Keratinocyte (primary cell): Measurements from ENCODE around the gene TLE1. TPM values are rescaled to one million over a fixed set of nuclear protein-coding genes. Genes with fewer than 3 reads are reported as not detected.

Experiments
- DNase-seq: peaks from one replicate; pipeline ENCODE4 v3.0.0-alpha.2; 2011; ENCODE audit warnings: low read depth, missing footprints, low spot score
- FAIRE-seq: peaks from 2 replicates; lab custom pipeline; 2011; peaks lifted over from hg19 to GRCh38; lab: Jason Lieb, UNC
- H2AFZ ChIP-seq: 2 replicates; pipeline ENCODE4 v1.6.0; 2012; ENCODE audit warnings: low read length, control low read depth, inconsistent platforms; ENCODE audit not compliant: control insufficient read depth
- H3K27ac ChIP-seq: 2 replicates; pipeline ENCODE4 v1.5.1; 2011; ENCODE audit warnings: low read length; ENCODE audit not compliant: control insufficient read depth, insufficient read depth
- H3K27me3 ChIP-seq: 3 replicates; pipeline ENCODE4 v1.6.0; 2011; ENCODE audit warnings: low read length; ENCODE audit not compliant: control insufficient read depth, insufficient read depth; ENCODE audit errors: extremely low read depth
- H3K36me3 ChIP-seq, 2 experiments: 2 replicates in 1 of 2; 3 replicates in 1 of 2; pipeline ENCODE4 v1.5.1; 2011; ENCODE audit warnings: low read length in 2 of 2, mild to moderate bottlenecking in 1 of 2; ENCODE audit not compliant: control insufficient read depth in 2 of 2, insufficient read depth in 2 of 2; ENCODE audit errors: extremely low read depth in 1 of 2
- H3K4me1 ChIP-seq: 3 replicates; pipeline ENCODE4 v1.5.1; 2011; ENCODE audit warnings: low read length; ENCODE audit not compliant: control insufficient read depth, insufficient read depth; ENCODE audit errors: extremely low read depth
- H3K4me2 ChIP-seq: 3 replicates; pipeline ENCODE4 v1.6.0; 2011; ENCODE audit warnings: low read depth, low read length; ENCODE audit not compliant: control insufficient read depth, insufficient read depth; ENCODE audit errors: extremely low read depth
- H3K4me3 ChIP-seq, 3 experiments: fragments of 200-600 bp in 1 of 3; sonication (generic) in 1 of 3; 2 replicates in 2 of 3; 3 replicates in 1 of 3; pipeline ENCODE4 v1.5.1; 2011 to 2016; ENCODE audit warnings: low read length in 3 of 3, mild to moderate bottlenecking in 3 of 3, control low read depth in 2 of 3, inconsistent platforms in 1 of 3, low read depth in 1 of 3, mixed read lengths in 1 of 3, mixed run types in 1 of 3, moderate library complexity in 1 of 3; ENCODE audit not compliant: control insufficient read depth in 2 of 3, insufficient read depth in 2 of 3; ENCODE audit errors: extremely low read depth in 1 of 3
- H3K79me2 ChIP-seq: 2 replicates; pipeline ENCODE4 v1.6.0; 2012; ENCODE audit warnings: low read length; ENCODE audit not compliant: control insufficient read depth, insufficient read depth
- H3K9ac ChIP-seq: 3 replicates; pipeline ENCODE4 v1.6.0; 2011; ENCODE audit warnings: low read length; ENCODE audit not compliant: control insufficient read depth, insufficient read depth; ENCODE audit errors: extremely low read depth
- H3K9me1 ChIP-seq: 3 replicates; pipeline ENCODE4 v1.6.0; 2011; ENCODE audit warnings: low read length; ENCODE audit not compliant: control insufficient read depth, insufficient read depth; ENCODE audit errors: extremely low read depth
- H3K9me3 ChIP-seq: 2 replicates; pipeline ENCODE4 v1.5.1; 2012; ENCODE audit warnings: low read depth, low read length; ENCODE audit not compliant: control insufficient read depth
- H4K20me1 ChIP-seq: 3 replicates; pipeline ENCODE4 v1.6.0; 2011; ENCODE audit warnings: low read length; ENCODE audit not compliant: control insufficient read depth, insufficient read depth; ENCODE audit errors: extremely low read depth
- CTCF ChIP-seq, 3 experiments: IDR thresholded peaks in 1 of 3; conservative IDR thresholded peaks in 1 of 3; optimal IDR thresholded peaks in 1 of 3; 2 replicates in 2 of 3; 3 replicates in 1 of 3; pipeline versions ENCODE3 to v1.5.1; 2011; ENCODE audit warnings: low read length in 3 of 3, mild to moderate bottlenecking in 3 of 3, moderate library complexity in 2 of 3, control low read depth in 1 of 3, inconsistent platforms in 1 of 3; ENCODE audit not compliant: insufficient read depth in 2 of 3; ENCODE audit errors: extremely low read depth in 1 of 3
- EZH2 ChIP-seq: IDR thresholded peaks from one replicate; pipeline ENCODE4 v1.6.1; 2012; ENCODE audit warnings: inconsistent platforms, mild to moderate bottlenecking, low read length, moderate library complexity
- dilution Hi-C: fragments of 300-500 bp; cut with MboI; formaldehyde crosslinking; loops from one replicate; pipeline ENCODE4 v1.7.0; 2020; ENCODE audit warnings: low sequenced_read_pairs; ENCODE audit not compliant: extremely low pct_ligation_motif_present
- polyA plus RNA-seq, 5 experiments: library from polyadenylated mRNA; depleted of rRNA in 3 of 5; stranded (reverse) in 3 of 5; stranded (forward) in 1 of 5; unstranded in 1 of 5; fragments of >200 nt; gene quantifications; 1 replicate in 1 of 5; 2 replicates in 3 of 5; 3 replicates in 1 of 5; pipeline versions ENCODE4 v1.2.1 to v1.2.3, GENCODE V29; 2011 to 2012; ENCODE audit warnings: missing spikeins in 2 of 5, low read depth in 1 of 5, low replicate concordance in 1 of 5

The TLE1 gene
- polyA plus RNA-seq, 1 donor (not counting 4 experiments of a cell fraction or from before 2014, with no cell fraction given), result 29.6 TPM

GRCh38 chr9:81581986-81582385 is 107.4 kb downstream of the TLE1 start:
- no peak for DNase-seq
- H3K79me2 ChIP-seq, result no peaks in the 10 kb centered on the region
- H2AFZ ChIP-seq, result no peak overlapping the region
- no peaks in the 10 kb centered on the region for H4K20me1 ChIP-seq
- H3K4me1 ChIP-seq, result no peaks in the 10 kb centered on the region
- FAIRE-seq, result no peak
- no peak overlapping the region for H3K4me2 ChIP-seq
- H3K9me1 ChIP-seq, result no peaks in the 10 kb centered on the region
- no peak overlapping the region for H3K9ac ChIP-seq
- no peaks in the 10 kb centered on the region for H3K27me3 ChIP-seq
- peaks cover 8 to 11% of the 10 kb centered on the region in 2 experiments for H3K36me3 ChIP-seq
- TF ChIP-seq CTCF (optimal IDR thresholded peaks at IDR 0.05 in 1 of 3, IDR thresholded peaks at IDR 0.05 in 1 of 3, conservative IDR thresholded peaks at IDR 0.05 in 1 of 3; ENCODE audit: extremely low read depth in 1 of 3, insufficient read depth in 2 of 3, low read length in 3 of 3) (no peak), EZH2 (no peak)
- dilution Hi-C loops, result no loop called here
- H3K27ac ChIP-seq, result no peak overlapping the region
- no peak overlapping the region for H3K4me3 ChIP-seq
- no peaks in the 10 kb centered on the region for H3K9me3 ChIP-seq

GRCh38 chr9:81579381-81579780 is 110.0 kb downstream of the TLE1 start:
- no peaks in the 10 kb centered on the region for H3K9me3 ChIP-seq
- no peaks in the 10 kb centered on the region for H3K79me2 ChIP-seq
- H3K36me3 ChIP-seq, result peaks cover 4 to 11% of the 10 kb centered on the region in 2 experiments
- H3K9me1 ChIP-seq, result no peaks in the 10 kb centered on the region
- H3K9ac ChIP-seq, result no peak overlapping the region
- H3K27me3 ChIP-seq, result no peaks in the 10 kb centered on the region
- no peak overlapping the region for H3K4me3 ChIP-seq
- FAIRE-seq (no peak), DNase-seq (no peak)
- dilution Hi-C loops, result no loop called here
- H2AFZ ChIP-seq, result no peak overlapping the region
- TF ChIP-seq EZH2, result no peak
- TF ChIP-seq CTCF (optimal IDR thresholded peaks at IDR 0.05 in 1 of 3, IDR thresholded peaks at IDR 0.05 in 1 of 3, conservative IDR thresholded peaks at IDR 0.05 in 1 of 3; ENCODE audit: extremely low read depth in 1 of 3, insufficient read depth in 2 of 3, low read length in 3 of 3), result no peak
- no peaks in the 10 kb centered on the region for H3K4me1 ChIP-seq
- no peaks in the 10 kb centered on the region for H4K20me1 ChIP-seq
- no peak overlapping the region for H3K27ac ChIP-seq
- no peak overlapping the region for H3K4me2 ChIP-seq
